Measurements from ENCODE around the gene SPATA1. TPM values are rescaled to one million over a fixed set of nuclear protein-coding genes. Genes with fewer than 3 reads are reported as not detected.

Gene SPATA1
- total and polyA plus RNA-seq, 9 of the 15 experiments (the other 6 are each of a cell fraction or from before 2014, with no cell fraction given), result 0.79 to 2.9 (median 1.5) TPM

- TF ChIP-seq SREBF1 (IDR thresholded peaks at IDR 0.05; ENCODE audit: borderline replicate concordance, low read depth, low read length), result no peak
Measured at GRCh38 chr1:84478876-84479868, 27.0 kb upstream of the SPATA1 start, which contains the start of gene RPF1 (continued).

GRCh38 chr1:84479998-84480397, 26.2 kb upstream of the SPATA1 start:
- Histone ChIP-seq H3K4me2 (ENCODE audit: insufficient read depth, low read length) (peak overlapping the region; percentile 95), H2AFZ (ENCODE audit: low read depth, low read length) (peak overlapping the region; percentile 100), H3K9ac (ENCODE audit: insufficient read depth in 1 of 2, low read depth in 2 of 2, low read length in 2 of 2) (peak overlapping the region in 1 of 2 experiments; percentile 92; a peak in 2 of 4 replicates), H3K27me3 (ENCODE audit: control insufficient read depth in 2 of 2, insufficient read depth in 2 of 2, low read length in 2 of 2) (no peaks in the 10 kb centered on the region; a peak in 1 of 5 replicates), H3K9me1 (ENCODE audit: control insufficient read depth, insufficient read depth, low read length) (no peaks in the 10 kb centered on the region), H3K36me3 (ENCODE audit: control insufficient read depth, insufficient read depth, low read length) (peaks cover 32% of the 10 kb centered on the region), H4K20me1 (replicated peaks; ENCODE audit: control insufficient read depth, insufficient read depth, low read length) (peaks cover 9% of the 10 kb centered on the region; the same call in 1 of the 2 replicates), H3K27ac (ENCODE audit: extremely low read depth, low read depth, low read length) (peak overlapping the region; percentile 88; the same call in 2 of the 3 replicates), H3K4me1 (replicated peaks in 1 of 2; ENCODE audit: control insufficient read depth in 2 of 2, insufficient read depth in 2 of 2, low read length in 2 of 2) (peaks cover 0 to 5% of the 10 kb centered on the region in 2 experiments; a peak in 2 of 5 replicates), H3K4me3 (peak overlapping the region; percentile 89), H3K9me3 (replicated peaks; ENCODE audit: control insufficient read depth, insufficient read depth, low read depth, low read length) (peaks cover 9% of the 10 kb centered on the region), H3K79me2 (ENCODE audit: control insufficient read depth, insufficient read depth, low read length) (peaks cover 53% of the 10 kb centered on the region)
- TF ChIP-seq FOSL1 (tag; conservative IDR thresholded peaks at IDR 0.05), result 0 out of 2 replicates have a peak, but pooled peaks have one; percentile 4
- TF ChIP-seq NFE2 (IDR thresholded peaks at IDR 0.05; ENCODE audit: low read depth), result no peak
- 0 out of 2 replicates have a peak, but pooled peaks have one; percentile 21 for TF ChIP-seq ILF3 (IDR thresholded peaks at IDR 0.05; ENCODE audit: borderline replicate concordance)
- no TSS peak for BruUV-seq (replicated peaks)
- ATAC-seq, result peak; percentile 59
- in situ Hi-C loops (cut with MboI) (no loop called here), intact Hi-C loops (cut with micrococcal nuclease) (loop anchor here (1.0 kb wide), 1 partner anchor 26 kb away; the partner anchor contains the start of genes GNG5 and SPATA1)
- FAIRE-seq, result no peak
- ChIA-PET POLR2A (interaction anchor here (0.6 to 2.9 kb wide), 5 partner anchors 10 to 47 kb away, joined by 3 to 34 read pairs (median 9); partner anchors contain the start of genes GNG5 and SPATA1), CTCF (ENCODE audit: low intra/inter-chr PET ratio) (no interaction called here)
- 1% methylated on average over 9 of the region's 9 CpGs for WGBS (ENCODE audit: insufficient coverage, low coverage, missing lambda C conversion rate)
- DNase-seq (ENCODE audit: extremely low read depth in 1 of 4, low spot score in 3 of 4), result peak; percentile 13 to 25 (median 17)
